Muscle of back (tissue), 11 donors: ENCODE data around the gene MAP3K12. TPM values are rescaled to one million over a fixed set of nuclear protein-coding genes. Genes with fewer than 3 reads are reported as not detected.

Source experiments
- DNase-seq, 3 donors: peaks; one replicate each; pipeline versions ENCODE4 v3.0.0 to v3.0.0-alpha.2; 2013
- polyA plus RNA-seq, 10 donors: library from polyadenylated mRNA; unstranded; fragments of 120-200 nt; gene quantifications; one replicate each; pipeline ENCODE4 v1.2.1, GENCODE V29; 2013; ENCODE audit not compliant: insufficient read length in 10 of 10

Gene MAP3K12
- polyA plus RNA-seq, 10 donors, result 10.1 to 25.7 (median 13.5) TPM

- DNase-seq, result no peak
These were observed 22.5 kb downstream of the MAP3K12 start for GRCh38 chr12:53476769-53477209.

- DNase-seq, result no peak
These were observed 24.4 kb downstream of the MAP3K12 start for GRCh38 chr12:53474819-53475218.

- DNase-seq, result no peak
These were observed 25.2 kb downstream of the MAP3K12 start for GRCh38 chr12:53474077-53474476.

- DNase-seq, result no peak
These were observed 27.1 kb downstream of the MAP3K12 start for GRCh38 chr12:53472056-53472582.

- DNase-seq, result no peak
These were observed 31.0 kb downstream of the MAP3K12 start for GRCh38 chr12:53468282-53468681.

GRCh38 chr12:53467880-53468279 lies 31.4 kb downstream of the MAP3K12 start:
- no peak for DNase-seq

- no peak for DNase-seq
These were observed 32.2 kb downstream of the MAP3K12 start for GRCh38 chr12:53467082-53467481.

- no peak for DNase-seq
These were observed 32.6 kb downstream of the MAP3K12 start for GRCh38 chr12:53466640-53467039.

GRCh38 chr12:53465679-53466078 lies 33.6 kb downstream of the MAP3K12 start:
- no peak for DNase-seq

GRCh38 chr12:53464685-53465418 lies 34.4 kb downstream of the MAP3K12 start:
- no peak for DNase-seq

- DNase-seq, result no peak
These were observed 35.3 kb downstream of the MAP3K12 start for GRCh38 chr12:53463802-53464560.

- DNase-seq, result no peak
These were observed 36.3 kb downstream of the MAP3K12 start for GRCh38 chr12:53462935-53463334.

- DNase-seq, result no peak
These were observed 37.7 kb downstream of the MAP3K12 start for GRCh38 chr12:53461591-53461990.

GRCh38 chr12:53461059-53461458 lies 38.2 kb downstream of the MAP3K12 start:
- DNase-seq, result no peak

- no peak for DNase-seq
These were observed 40.2 kb downstream of the MAP3K12 start for GRCh38 chr12:53459097-53459496.

- DNase-seq, result no peak
These were observed 42.4 kb downstream of the MAP3K12 start for GRCh38 chr12:53456654-53457366.

GRCh38 chr12:53454707-53455106 lies 44.6 kb downstream of the MAP3K12 start:
- no peak for DNase-seq

GRCh38 chr12:53453953-53454640 lies 45.2 kb downstream of the MAP3K12 start:
- no peak for DNase-seq

GRCh38 chr12:53452159-53453077 lies 46.8 kb downstream of the MAP3K12 start:
- peak; percentile 82 to 94 (median 90) for DNase-seq

GRCh38 chr12:53451661-53452158 lies 47.5 kb downstream of the MAP3K12 start, which contains the start of gene PCBP2:
Gene PCBP2, plus strand, starts transcription at chr12:53452102. Its CDS starts 2,699 bp downstream, at chr12:53454801.
- peak; percentile 99 to 100 (median 99) for DNase-seq
